GM12878 (cell line): ENCODE measurements around the gene PTPRN2.

Experiments
- CBFB ChIP-seq: IDR thresholded peaks from 2 replicates; pipeline ENCODE4 v1.6.1; 2016; ENCODE audit warnings: antibody characterized with exemption, low read depth
- CREM ChIP-seq: IDR thresholded peaks from 2 replicates; pipeline ENCODE4 v1.6.1; 2014; ENCODE audit warnings: antibody characterized with exemption, low read depth
- EED ChIP-seq: sonication (generic); IDR thresholded peaks from 2 replicates; pipeline ENCODE4 v1.6.1; 2016; ENCODE audit warnings: antibody characterized with exemption, low read depth
- EZH2 ChIP-seq: IDR thresholded peaks from 2 replicates; pipeline ENCODE4 v1.6.1; 2012; ENCODE audit warnings: low read depth, mild to moderate bottlenecking, control low read depth, inconsistent platforms, low read length, borderline replicate concordance; ENCODE audit not compliant: control insufficient read depth
- FOXK2 ChIP-seq: fragments of 450-650 bp; IDR thresholded peaks from 2 replicates; pipeline ENCODE4 v1.6.1; 2017; ENCODE audit warnings: mild to moderate bottlenecking, moderate library complexity
- JUNB ChIP-seq: IDR thresholded peaks from 2 replicates; pipeline ENCODE4 v1.6.1; 2016; ENCODE audit warnings: antibody characterized with exemption, mild to moderate bottlenecking
- NFIC ChIP-seq: IDR thresholded peaks from 2 replicates; pipeline ENCODE4 v1.6.1; 2012; ENCODE audit warnings: low read depth, mild to moderate bottlenecking, inconsistent platforms, low read length, moderate library complexity
- POLR2A ChIP-seq: IDR thresholded peaks from 2 replicates; pipeline ENCODE4 v1.6.1; 2011; ENCODE audit warnings: low read depth, mild to moderate bottlenecking, low read length
- RBBP5 ChIP-seq: fragments of 200-600 bp; sonication (generic); conservative IDR thresholded peaks from 2 replicates; pipeline ENCODE4 v1.6.1; 2016
- SP1 ChIP-seq: IDR thresholded peaks from one replicate; pipeline ENCODE4 v1.6.1; 2011; ENCODE audit warnings: low read depth, low read length
- TF ChIP-seq, protein P1 (sequence below): IDR thresholded peaks from 2 replicates; pipeline ENCODE4 v1.6.1; 2012; ENCODE audit warnings: low read depth, low read length, improper control_type of control experiment
- TF ChIP-seq, protein P2 (sequence below), 3 experiments: IDR thresholded peaks in 2 of 3; conservative IDR thresholded peaks in 1 of 3; 2 replicates each; pipeline ENCODE4 v1.5.1; 2011; ENCODE audit warnings: low read depth in 3 of 3, low read length in 3 of 3, mild to moderate bottlenecking in 3 of 3, control low read depth in 2 of 3, moderate library complexity in 2 of 3, inconsistent platforms in 1 of 3, mixed read lengths in 1 of 3; ENCODE audit not compliant: control insufficient read depth in 2 of 3, insufficient read depth in 1 of 3; ENCODE audit errors: extremely low read depth in 1 of 3

- TF ChIP-seq, protein P1, sequence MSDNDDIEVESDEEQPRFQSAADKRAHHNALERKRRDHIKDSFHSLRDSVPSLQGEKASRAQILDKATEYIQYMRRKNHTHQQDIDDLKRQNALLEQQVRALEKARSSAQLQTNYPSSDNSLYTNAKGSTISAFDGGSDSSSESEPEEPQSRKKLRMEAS = no peak
- TF ChIP-seq EZH2 (no peak), CREM (no peak), JUNB (no peak), POLR2A (no peak), FOXK2 (no peak), SP1 (no peak), RBBP5 (no peak), NFIC (no peak), CBFB (no peak), EED (no peak)
- TF ChIP-seq, protein P2, sequence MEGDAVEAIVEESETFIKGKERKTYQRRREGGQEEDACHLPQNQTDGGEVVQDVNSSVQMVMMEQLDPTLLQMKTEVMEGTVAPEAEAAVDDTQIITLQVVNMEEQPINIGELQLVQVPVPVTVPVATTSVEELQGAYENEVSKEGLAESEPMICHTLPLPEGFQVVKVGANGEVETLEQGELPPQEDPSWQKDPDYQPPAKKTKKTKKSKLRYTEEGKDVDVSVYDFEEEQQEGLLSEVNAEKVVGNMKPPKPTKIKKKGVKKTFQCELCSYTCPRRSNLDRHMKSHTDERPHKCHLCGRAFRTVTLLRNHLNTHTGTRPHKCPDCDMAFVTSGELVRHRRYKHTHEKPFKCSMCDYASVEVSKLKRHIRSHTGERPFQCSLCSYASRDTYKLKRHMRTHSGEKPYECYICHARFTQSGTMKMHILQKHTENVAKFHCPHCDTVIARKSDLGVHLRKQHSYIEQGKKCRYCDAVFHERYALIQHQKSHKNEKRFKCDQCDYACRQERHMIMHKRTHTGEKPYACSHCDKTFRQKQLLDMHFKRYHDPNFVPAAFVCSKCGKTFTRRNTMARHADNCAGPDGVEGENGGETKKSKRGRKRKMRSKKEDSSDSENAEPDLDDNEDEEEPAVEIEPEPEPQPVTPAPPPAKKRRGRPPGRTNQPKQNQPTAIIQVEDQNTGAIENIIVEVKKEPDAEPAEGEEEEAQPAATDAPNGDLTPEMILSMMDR (IDR thresholded peaks at IDR 0.05 in 2 of 3, conservative IDR thresholded peaks at IDR 0.05 in 1 of 3; ENCODE audit: control insufficient read depth in 2 of 3, extremely low read depth in 1 of 3, insufficient read depth in 1 of 3, low read depth in 3 of 3, low read length in 3 of 3) = no peak
Observed at GRCh38 chr7:157832421-157832820, 755.2 kb downstream of the PTPRN2 start.
